Ovary (tissue), 9 donors: ENCODE results near the gene FADS1. TPM values are rescaled to one million over a fixed set of nuclear protein-coding genes. Genes with fewer than 3 reads are reported as not detected.

ENCODE experiments used
- DNase-seq, 5 donors: peaks; one replicate each; pipeline ENCODE4 v3.0.0-alpha.2; 2019 to 2020
- H3K27ac ChIP-seq, 2 donors: fragments of 200-600 bp; one replicate each; pipeline versions ENCODE4 v1.5.1 to v1.8.0; 2019 to 2022
- H3K27me3 ChIP-seq: fragments of 200-600 bp; one replicate; pipeline ENCODE4 v1.8.0; 2022
- H3K36me3 ChIP-seq: fragments of 200-600 bp; sonication (generic); one replicate; pipeline ENCODE4 v1.5.1; 2019
- H3K4me1 ChIP-seq: one replicate; pipeline ENCODE4 v1.8.1; 2013; ENCODE audit warnings: mild to moderate bottlenecking, moderate library complexity; ENCODE audit not compliant: insufficient read depth
- H3K4me3 ChIP-seq: fragments of 200-600 bp; sonication (generic); one replicate; pipeline ENCODE4 v1.5.1; 2017
- H3K9me3 ChIP-seq, 2 donors: fragments of 200-600 bp in 1 of 2; sonication (generic) in 1 of 2; one replicate each; pipeline versions ENCODE4 v1.5.1 to v1.8.1; 2013 to 2019; ENCODE audit warnings: mild to moderate bottlenecking in 1 of 2, moderate library complexity in 1 of 2
- CTCF ChIP-seq, 3 donors: fragments of 450-650 bp in 2 of 3; fragments of 200-600 bp in 1 of 3; IDR thresholded peaks; one replicate each; pipeline versions ENCODE4 v1.5.1 to v1.8.0; 2016 to 2022; ENCODE audit warnings: antibody characterized with exemption in 3 of 3, mild to moderate bottlenecking in 1 of 3
- EP300 ChIP-seq: sonication (generic); formaldehyde crosslinking; IDR thresholded peaks from one replicate; pipeline ENCODE4 v1.6.1; 2017; ENCODE audit warnings: antibody characterized with exemption
- POLR2A ChIP-seq: fragments of 450-650 bp; IDR thresholded peaks from one replicate; pipeline ENCODE4 v1.6.1; 2017; ENCODE audit warnings: antibody characterized with exemption, mild to moderate bottlenecking, moderate library complexity
- WGBS, 3 donors: extraction: QIAGEN DNeasy Blood & Tissue Kit in 1 of 3; methylation state at CpG; one replicate each; pipeline versions ENCODE4 v1.1.5 to v1.1.7; 2013 to 2017; 5-methylcytosine and 5-hydroxymethylcytosine counted together
- intact Hi-C, 4 donors: fragments of 100-400 bp; cut with DNase I; formaldehyde crosslinking; loops; one replicate each; pipeline versions ENCODE4 v1.11.0 to v1.15.1; 2022 to 2023
- polyA plus RNA-seq, 2 donors: library from polyadenylated mRNA; stranded (reverse); fragments of 200-250 nt in 1 of 2; fragments of 350-450 nt in 1 of 2; fragmentation: Illumina TruSeq in 1 of 2; extraction: RNeasy Lipid Tissue Mini Kit (QIAGEN cat#74804) in 1 of 2; gene quantifications; one replicate each; pipeline ENCODE4 v1.2.3, GENCODE V29; 2013 to 2014
- total RNA-seq, 7 donors: library from RNA; depleted of rRNA in 2 of 7; stranded (reverse); fragments of >200 nt in 2 of 7; fragmentation: NEBNext Ultra II Directional in 3 of 7; extraction: Animal tissue kit (Norgen Biotek cat#: 25700) in 3 of 7; gene quantifications; one replicate each; pipeline versions ENCODE4 v1.1.0 to v1.2.4, GENCODE V29; 2016 to 2023
- donor health status: DM: no; HTN: no; CAD: no; lungs with moderate emphysema.
- donor health status: DM: no; HTN: no; CAD: no.
- donor health status: Bipolar disorder and iron deficiency.
- donor health status: DM: yes; HTN: yes; CAD: no.
- donor health status: DM: no; HTN: no; CAD: no.
- donor health status: DM: yes; HTN: yes; CAD: no.

Gene FADS1
- total and polyA plus RNA-seq, 9 donors, result 16.2 to 242 (median 45.3) TPM

GRCh38 chr11:61829806-61830205 lies 13.0 kb upstream of the FADS1 start:
- H3K36me3 ChIP-seq, result no peaks in the 10 kb centered on the region
- H3K4me1 ChIP-seq, result peaks cover 12% of the 10 kb centered on the region
- no peak for TF ChIP-seq EP300
- TF ChIP-seq CTCF (IDR thresholded peaks at IDR 0.05), result no peak
- no peak for TF ChIP-seq POLR2A
- H3K27me3 ChIP-seq, result no peaks in the 10 kb centered on the region
- H3K9me3 ChIP-seq, result no peaks in the 10 kb centered on the region
- 76 to 83% (median 79%) methylated on average over 4 of the region's 4 CpGs for WGBS, 3 donors
- DNase-seq, result no peak
- H3K4me3 ChIP-seq, result no peak overlapping the region
- intact Hi-C loops, result loop anchor here in 1 of 4 donors (2.0 kb wide), 1 partner anchor 61 kb away; the partner anchor contains the start of gene FADS3
- H3K27ac ChIP-seq, result peak overlapping the region; percentile 34 to 38

GRCh38 chr11:61828629-61829407 lies 12.0 kb upstream of the FADS1 start:
- Histone ChIP-seq H3K4me3 (peak overlapping the region; percentile 49), H3K4me1 (peaks cover 8% of the 10 kb centered on the region), H3K36me3 (no peaks in the 10 kb centered on the region), H3K9me3 (no peaks in the 10 kb centered on the region), H3K27ac (peak overlapping the region; percentile 34 to 57), H3K27me3 (no peaks in the 10 kb centered on the region)
- no peak for TF ChIP-seq POLR2A
- no peak for TF ChIP-seq EP300
- TF ChIP-seq CTCF (IDR thresholded peaks at IDR 0.05), result peak in 2 of 3 donors; percentile 40 to 43
- intact Hi-C loops, result loop anchor here in 1 of 4 donors (2.0 kb wide), 1 partner anchor 62 kb away; the partner anchor contains the start of gene FADS3
- peak; percentile 45 to 71 (median 46) for DNase-seq
- 1 to 2% (median 1%) methylated on average over 31 to 55 of the region's 55 CpGs for WGBS, 3 donors

- intact Hi-C loops, result loop anchor here in 1 of 4 donors (2.0 kb wide), 1 partner anchor 62 kb away; the partner anchor contains the start of gene FADS3
- H3K27me3 ChIP-seq, result no peaks in the 10 kb centered on the region
- TF ChIP-seq POLR2A (no peak), CTCF (IDR thresholded peaks at IDR 0.05) (no peak), EP300 (no peak)
- H3K4me1 ChIP-seq, result peaks cover 8% of the 10 kb centered on the region
- H3K9me3 ChIP-seq, result no peaks in the 10 kb centered on the region
- H3K27ac ChIP-seq, result peak overlapping the region; percentile 34 to 71
- DNase-seq, result no peak
- peak overlapping the region; percentile 49 for H3K4me3 ChIP-seq
- H3K36me3 ChIP-seq, result no peaks in the 10 kb centered on the region
- 0 to 1% (median 1%) methylated on average over 16 of the region's 16 CpGs for WGBS, 3 donors
These were observed 11.5 kb upstream of the FADS1 start for GRCh38 chr11:61828379-61828628.

GRCh38 chr11:61827571-61828378 lies 11.0 kb upstream of the FADS1 start, which contains the start of gene FADS2:
FADS2 (plus strand) TSS chr11:61828300; CDS start chr11:61828391, 91 bp downstream.
- H3K9me3 ChIP-seq, result no peaks in the 10 kb centered on the region
- H3K27ac ChIP-seq, result peak within 1 kb of the TSS; percentile 59 to 71
- no peaks in the 10 kb centered on the region for H3K27me3 ChIP-seq
- H3K4me3 ChIP-seq, result peak within 1 kb of the TSS; percentile 49
- peak; percentile 84 to 89 (median 86) for DNase-seq
- 0 to 1% (median 0%) methylated on average over 44 to 83 of the region's 83 CpGs for WGBS, 3 donors
- H3K4me1 ChIP-seq, result peaks cover 8% of the 10 kb centered on the region
- peak in 1 of 3 donors; percentile 14 for TF ChIP-seq CTCF (IDR thresholded peaks at IDR 0.05)
- no peak for TF ChIP-seq EP300
- H3K36me3 ChIP-seq, result no peaks in the 10 kb centered on the region
- intact Hi-C loops, result loop anchor here in 1 of 4 donors (2.0 kb wide), 1 partner anchor 63 kb away; the partner anchor contains the start of gene FADS3
